COLO668 (cell line): ENCODE measurements around the gene SRM.
A peak's percentile ranks its signal among the peaks of the same experiment; 100 is the strongest.
"Not testable (repeated sequence)": the region's sequence is repeated elsewhere in the genome, so short reads cannot be mapped to it uniquely, and the experiment has no call there.

ENCODE experiments used
- DNase-seq: peaks from one replicate; lab custom pipeline; 2025; ENCODE audit not compliant: unreplicated experiment; lab: John Stamatoyannopoulos, UW

Gene SRM

DNA sequence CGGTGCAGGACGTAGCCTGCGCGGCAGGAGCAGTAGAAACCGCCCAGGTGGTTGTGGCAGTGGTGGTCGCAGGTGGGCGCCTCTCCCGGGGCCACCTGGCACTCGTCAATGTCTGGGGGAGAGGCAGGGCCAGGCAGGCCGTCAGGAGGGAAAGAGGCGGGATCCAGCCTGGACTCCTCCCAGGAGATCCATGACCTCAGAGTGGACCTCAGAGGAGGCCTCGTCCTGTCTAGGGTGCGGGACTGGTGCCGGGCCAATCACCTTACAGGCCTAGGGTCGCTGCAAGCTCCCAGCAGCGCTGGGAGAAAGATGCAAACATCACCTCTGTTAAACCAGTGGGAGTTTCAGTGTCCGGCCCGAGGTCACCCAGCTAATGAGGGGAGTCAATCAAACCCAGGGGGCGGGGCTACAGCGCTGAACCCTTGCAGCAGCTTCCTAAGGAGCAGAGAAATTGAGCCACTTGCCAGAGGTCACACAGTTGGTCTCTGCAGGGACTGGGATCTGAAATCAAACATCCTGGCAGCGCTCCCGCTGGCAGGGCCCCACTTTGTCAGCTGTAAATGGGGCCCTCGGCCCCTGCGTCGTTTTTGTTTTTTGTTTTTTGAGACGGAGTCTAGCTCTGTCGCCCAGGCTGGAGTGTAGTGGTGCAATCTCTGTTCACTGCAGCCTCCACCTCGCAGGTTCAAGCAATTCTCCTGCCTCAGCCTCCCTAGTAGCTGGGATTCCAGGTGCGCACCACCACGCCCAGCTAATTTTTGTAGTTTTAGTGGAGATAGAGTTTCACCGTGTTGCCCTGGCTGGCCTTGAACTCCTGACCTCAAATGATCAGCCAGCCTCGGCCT lies 14.2 kb downstream of the SRM start:
- DNase-seq = peak; percentile 59

DNA sequence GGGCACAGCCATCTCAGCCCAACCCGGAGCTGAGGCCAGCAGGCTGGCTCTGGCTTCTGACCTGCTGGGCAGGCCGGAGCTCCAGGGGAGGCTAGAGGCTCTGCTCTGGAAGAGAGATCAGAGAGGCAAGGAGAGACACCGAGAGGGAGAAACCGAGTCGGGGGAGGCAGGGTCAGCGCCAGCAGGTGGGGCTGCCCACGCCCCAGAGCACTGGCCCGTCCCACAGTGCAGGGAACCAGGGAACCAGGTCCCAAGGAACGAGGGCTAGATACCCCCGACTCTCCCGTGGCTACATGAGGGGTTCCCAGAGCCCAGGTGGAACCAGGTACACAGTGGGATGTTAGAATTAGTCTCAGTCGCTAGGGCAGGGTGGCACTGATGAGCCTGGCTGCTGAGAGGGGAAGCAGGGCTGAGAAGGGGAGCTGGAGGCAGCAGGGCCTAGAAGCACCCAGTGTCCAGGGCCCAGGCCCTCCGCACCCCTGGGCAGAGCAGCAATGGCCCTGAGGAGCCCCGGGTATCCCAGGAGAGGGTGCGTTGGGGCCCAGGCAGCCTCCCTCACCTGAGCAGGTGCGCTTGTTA lies 14.9 kb downstream of the SRM start:
- DNase-seq = no peak

DNA sequence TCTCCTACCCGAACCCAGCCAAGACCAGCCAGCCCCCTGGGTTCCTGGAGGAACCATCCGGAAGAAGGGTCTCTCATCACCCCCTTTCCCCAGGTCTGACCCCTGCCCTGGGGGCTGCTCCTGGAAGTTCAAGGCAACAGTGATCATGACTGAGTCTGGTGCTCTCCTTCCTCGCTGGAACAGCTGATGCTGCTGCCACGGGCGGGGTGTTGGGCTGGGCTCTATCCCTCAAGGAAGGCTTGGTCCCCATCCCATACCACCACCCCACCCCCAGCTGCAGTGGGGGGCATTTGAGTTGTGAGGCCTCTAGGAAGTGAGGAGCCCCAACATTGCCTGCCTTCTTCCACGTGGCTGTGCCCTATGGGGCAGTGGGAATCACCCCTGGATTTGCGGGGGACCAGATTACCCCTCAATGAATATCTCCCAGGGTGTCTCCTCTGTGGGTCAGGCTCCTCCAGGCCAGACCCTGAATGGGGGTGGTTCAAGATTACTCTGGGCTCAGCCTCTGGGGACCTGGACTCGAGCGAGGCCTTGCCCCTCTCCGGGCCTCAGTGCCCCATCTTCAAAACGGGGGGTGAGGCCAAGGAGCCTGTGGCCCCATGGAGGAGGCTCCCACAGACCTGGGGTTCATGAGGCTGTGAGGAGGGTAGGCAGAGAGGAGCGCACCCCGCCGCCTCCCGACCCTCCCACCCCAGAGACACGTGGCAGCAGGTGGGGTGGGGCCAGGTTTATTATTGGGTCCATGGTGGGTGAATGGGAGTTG lies 15.6 kb downstream of the SRM start:
- no peak for DNase-seq

DNA sequence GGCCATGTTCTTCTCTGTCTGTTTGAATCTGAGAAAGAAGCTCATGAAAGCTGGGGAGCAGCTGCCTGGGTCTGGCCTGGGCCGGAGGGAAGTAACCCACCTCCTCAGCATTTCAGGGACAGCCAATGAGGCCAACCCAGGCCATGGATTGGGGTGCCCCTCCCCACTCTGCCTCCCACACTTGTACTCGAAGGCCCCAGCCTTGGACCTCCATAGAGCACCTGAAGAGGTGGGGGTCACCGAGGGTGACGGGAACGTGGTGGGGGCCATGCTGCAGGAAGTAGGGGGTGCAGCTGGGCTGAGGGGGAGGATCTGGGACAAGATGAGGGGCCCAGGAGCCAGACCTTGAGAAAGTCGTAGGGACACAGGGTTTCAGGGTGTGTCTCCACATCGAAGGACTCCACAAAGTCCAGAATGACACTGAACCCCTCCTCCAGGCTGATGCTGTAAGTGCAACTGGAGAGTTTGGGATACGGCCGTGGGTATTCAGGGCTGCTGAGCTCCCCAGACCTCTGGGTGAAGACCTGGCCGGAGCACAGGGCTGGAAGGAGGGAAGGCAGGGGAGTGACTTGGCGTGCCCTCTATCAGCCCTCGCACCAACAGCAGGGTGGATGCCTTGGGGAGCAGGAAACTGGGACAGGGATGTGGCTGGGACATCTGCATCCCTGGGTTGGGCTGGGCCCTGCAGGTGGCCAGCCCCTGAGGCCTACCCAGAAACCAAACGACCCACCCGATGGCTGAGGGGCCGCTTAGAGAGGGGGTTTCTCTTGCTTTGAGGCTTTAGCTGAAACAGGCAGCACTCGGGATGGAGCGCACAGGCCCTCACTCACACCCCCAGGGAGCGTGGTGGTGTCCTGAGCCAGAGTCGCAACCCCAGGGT lies 16.6 kb downstream of the SRM start:
- DNase-seq = no peak

DNA sequence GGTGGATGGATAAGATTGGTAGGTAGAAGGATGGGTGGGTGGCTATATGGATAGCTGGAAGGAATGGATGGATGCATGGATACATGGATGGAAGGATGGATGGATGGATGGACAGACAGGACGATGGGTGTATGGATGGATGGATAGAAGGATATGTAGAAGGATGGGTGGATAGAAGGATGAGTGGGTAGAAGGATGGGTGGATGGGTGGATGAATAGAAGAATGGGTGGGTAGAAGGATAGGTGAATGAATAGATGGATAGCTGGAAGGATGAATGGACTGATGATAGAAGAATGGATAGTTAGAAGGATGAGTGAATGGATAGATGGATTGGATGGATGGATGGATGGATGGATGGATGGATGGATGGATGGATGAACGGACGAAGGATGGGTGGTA lies 17.8 kb downstream of the SRM start:
- DNase-seq = no peak

DNA sequence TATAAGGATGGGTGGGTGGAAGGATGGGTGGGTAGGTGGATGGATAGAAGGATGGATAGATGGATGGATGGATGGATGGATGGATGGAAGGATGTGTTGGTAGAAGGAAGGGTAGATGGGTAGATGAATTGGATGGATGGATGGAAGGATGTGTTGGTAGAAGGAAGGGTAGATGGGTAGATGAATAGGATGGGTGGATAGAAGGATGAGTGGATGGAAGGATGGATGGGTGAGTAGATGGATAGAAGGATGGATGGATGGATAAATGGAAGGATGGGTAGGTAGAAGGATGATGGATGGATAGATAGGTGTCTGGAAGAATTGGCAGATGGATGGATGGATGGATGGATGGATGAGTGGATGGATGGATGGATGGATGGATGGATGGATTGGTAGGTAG lies 18.8 kb downstream of the SRM start:
- no peak for DNase-seq

DNA sequence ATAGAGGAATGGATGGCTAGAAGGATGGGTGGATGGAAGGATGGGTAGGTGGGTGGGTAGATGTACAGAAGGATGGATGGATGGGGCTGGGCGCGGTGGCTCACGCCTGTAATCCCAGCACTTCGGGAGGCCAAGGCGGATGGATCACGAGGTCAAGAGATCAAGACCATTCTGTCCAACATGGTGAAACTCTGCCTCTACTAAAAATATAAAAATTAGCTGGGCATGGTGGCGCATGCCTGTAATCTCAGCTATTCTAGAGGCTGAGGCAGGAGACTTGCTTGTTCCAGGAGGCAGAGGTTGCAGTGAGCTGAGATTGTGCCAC lies 19.8 kb downstream of the SRM start:
- not testable (repeated sequence) for DNase-seq

DNA sequence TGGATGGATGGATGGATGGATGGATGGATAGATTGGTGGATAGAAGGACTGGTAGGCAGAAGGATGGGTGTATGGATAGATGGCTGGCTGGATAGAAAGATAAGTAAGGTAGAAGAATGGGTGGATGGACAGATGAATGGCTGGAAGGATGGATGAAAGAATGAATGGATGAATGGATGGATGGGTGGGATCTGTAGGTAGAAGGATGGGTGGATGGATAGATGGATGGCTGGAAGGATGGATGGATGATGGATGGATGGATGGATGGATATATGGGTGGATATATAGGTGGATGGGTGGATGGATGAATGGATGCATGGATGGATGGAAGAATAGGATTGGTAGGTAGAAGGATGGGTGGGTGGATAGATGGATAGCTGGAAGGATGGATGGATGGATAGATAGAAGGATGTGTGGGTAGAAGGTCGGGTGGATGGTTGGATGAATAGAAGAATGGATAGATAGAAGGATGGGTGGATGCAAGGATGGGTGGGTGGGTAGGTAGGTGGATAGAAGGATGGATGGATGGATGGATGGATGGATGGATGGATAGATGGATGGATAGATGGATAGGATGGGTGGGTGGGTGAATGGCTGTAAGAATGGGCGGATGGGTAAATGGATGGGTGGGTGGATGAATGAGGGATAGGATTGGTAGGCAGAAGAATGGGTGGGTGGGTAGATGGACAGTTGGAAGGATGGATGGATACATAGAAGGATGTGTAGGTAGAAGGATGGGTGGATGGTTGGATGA lies 20.3 kb downstream of the SRM start:
- no peak for DNase-seq

DNA sequence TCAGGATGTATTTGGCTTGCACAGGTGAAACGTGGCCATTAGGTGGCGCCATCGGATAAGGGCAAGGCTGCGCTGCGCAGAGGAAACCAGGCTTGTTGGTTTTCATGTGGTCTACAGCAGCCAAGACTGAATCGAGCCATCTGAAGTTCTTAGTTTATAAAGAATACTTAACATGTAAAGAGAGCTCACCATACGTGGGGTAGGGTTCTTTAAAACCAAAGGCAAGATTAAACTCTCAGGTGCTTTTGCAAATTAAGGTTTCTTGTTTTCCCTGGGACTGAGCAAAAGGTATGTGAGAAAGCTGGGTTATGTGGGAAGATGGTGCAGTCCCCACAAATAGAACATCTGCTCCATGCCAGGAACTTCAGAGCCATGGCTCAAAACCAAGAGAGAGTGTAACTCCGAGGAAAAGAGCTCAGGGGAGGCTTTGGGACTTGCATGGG lies 22.1 kb downstream of the SRM start:
- DNase-seq = peak; percentile 94

DNA sequence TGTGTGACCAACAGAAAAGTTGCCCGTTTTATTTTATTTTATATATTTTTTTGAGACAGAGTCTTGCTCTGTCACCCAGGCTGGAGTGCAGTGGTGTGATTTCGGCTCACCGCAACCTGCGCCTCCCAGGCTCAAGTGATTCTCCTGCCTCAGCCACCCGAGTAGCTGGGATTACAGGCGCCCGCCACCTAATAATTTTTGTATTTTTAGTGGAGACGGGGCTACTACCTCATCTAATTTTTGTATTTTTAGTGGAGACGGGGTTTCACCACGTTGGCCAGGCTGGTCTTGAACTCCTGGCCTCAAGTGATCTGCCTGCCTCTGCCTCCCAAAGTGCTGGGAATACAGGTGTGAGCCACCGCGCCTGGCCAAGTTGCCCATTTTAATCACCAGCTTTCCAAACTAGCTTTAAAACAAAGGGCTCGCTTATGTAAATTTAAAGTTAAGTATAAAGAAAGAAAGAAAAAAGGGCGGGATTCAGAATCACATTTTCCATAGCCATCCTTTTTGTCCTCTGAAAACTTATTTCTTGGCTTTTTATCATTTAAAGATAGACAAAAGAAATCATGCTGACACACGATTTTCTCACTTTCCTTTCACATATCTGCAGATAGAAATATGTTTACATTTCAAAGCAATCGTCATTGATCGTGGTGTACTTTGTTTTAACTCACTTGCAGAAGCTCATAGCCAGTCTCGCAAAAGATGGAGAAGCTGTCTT lies 22.6 kb downstream of the SRM start:
- not testable (repeated sequence) for DNase-seq

DNA sequence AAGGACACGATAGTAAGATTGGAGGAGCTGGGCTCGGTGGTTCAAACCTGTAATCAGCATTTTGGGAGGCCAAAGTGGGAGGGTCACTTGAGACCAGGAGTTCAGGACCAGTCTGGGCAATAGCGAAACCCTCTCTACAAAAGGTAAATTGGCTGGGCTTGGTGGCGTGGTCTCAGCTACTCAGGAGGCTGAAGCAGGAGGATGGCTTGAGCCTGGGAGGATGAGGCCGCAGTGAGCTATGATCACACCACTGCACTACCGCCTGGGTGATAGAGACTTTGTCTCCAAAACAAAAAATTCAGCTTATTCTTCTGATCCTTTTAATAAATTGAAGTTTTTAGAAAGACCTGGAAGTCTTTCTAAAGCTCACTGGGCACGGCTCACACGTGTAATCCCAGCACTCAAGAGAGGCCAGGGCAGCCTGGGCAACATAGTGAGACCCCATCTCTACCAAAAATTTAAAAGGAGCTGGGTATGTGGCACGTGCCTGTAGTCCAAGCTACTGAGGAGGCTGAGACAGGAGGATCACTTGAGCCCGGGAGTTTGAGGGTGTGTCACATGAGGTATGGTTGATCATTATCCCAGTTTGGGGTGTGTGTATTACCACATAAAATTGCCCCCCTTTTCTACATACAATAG lies 28.1 kb downstream of the SRM start:
- no peak for DNase-seq

DNA sequence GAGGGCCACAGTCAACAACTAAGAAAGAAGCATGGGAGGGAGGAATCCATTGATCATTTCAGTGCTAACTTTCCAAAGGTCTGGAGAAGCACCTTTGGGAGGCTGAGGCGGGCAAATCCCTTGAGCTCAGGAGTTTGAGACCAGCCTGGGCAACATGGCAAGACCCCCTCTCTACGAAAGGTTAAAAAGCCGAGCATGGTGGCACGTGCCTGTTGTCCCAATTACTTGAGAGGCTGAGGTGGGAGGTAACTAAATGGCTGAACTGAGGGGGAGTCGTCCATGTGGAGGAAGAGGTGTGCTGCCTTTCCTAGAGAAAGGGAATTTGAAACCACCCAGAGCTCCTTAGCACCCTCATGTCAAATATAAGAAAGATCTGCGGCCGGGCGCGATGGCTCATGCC lies 29.0 kb downstream of the SRM start:
- no peak for DNase-seq

DNA sequence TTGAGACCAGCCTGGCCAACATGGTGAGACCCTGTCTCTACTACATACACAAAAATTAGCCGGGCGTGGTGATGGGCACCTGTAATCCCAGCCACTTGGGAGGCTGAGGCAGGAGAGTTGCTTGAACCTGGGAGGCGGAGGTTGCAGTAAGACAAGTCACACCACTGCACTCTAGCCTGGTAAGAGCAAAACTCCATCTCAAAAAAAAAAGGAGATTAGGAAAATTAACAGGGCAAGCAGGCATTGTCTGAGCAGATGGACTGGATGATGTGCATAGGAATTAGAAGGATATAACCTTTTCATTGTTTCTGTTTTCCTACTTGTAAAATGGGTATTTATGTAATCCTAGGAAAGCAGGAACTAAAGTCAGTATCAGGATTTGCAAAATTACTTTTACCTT lies 31.8 kb downstream of the SRM start:
- DNase-seq = no peak

DNA sequence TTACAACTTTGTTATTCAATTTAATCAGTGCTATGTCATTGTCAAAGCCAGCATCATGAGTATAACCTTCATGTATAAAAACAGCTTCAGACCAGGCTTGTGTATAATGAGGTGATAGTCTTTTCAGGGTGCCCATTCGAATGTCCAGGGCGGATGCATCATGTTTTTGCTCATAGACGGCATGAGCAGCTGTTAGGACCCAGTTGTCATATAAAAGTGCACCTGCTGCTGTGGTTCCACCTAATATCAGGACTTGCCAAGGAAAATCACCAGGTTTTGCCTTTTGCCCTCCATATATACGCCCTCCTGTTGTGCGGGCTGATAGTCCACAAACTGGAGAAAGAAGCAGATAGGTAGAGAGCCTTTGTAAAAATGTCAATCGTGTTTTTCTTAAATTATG lies 32.5 kb downstream of the SRM start:
- no peak for DNase-seq

DNA sequence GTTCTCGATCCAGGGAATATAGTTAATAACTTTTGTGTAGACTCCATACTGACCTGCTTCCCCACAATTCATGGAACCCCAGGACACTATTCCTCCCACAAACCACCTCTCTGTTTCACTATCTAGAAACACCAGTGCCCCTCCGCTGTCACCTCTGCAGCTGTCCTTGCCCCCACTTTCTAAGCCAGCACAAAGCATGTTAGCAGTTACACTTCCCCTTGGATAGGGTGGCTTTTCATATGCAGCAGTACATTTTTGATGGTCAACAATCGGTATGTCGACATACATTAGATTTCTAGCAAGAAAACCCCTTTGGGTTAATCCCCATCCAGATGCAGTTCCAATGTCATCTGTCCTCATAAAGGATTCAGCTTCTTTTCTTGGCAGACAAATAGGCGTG lies 32.9 kb downstream of the SRM start:
- DNase-seq = no peak

DNA sequence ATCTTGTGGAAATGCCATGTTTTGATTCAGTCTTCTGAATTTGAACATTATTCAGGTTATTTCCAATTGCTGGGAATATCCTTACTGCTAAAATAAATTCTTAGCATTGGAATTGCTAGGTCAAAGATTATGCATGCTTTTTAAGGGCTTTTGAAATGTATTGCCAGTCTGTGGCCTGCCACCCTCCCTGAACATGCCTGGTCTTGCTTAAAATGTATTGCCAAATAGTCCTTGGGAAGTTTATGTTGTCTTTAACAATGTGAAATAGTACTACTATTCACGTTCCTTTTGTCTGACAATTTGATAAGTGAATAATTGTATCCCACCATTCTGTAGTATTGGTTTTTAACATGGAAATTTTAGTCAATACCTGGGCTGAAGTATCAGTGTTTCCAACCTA lies 33.8 kb downstream of the SRM start:
- no peak for DNase-seq

DNA sequence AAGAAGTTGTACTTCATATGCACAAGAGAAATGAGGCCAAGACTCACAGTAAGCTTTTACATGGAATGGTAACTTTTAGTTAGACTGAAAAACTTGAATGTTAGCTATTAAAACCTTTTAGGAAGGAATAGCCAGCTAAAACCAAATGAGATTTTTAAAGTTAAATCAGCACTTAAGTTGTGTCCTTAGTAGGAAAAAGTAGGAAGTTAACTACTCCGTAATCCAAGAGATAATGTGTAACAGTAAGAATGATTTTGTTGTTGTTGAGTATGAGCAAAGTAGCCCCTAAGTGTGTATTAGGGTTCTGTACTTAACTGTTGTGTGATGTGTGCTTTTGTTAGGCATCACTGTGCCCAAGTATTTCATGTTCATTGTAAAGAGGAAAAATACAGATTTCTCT lies 34.2 kb downstream of the SRM start:
- DNase-seq = no peak

DNA sequence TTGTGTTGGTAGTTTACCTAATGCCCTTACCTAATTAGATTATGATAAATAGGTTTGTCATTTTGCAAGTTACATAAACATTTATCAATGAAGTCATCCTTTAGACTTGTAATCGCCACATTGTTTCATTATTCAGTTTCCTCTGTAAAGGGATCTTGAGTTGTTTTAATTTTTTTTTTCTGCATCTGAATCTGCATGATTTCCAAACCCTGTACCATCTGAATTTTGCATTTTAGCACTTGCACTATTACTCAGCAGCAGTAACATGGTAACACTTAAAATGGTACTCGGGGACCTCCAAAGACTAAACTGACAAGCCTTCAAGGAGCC lies 35.0 kb downstream of the SRM start:
- DNase-seq = no peak

DNA sequence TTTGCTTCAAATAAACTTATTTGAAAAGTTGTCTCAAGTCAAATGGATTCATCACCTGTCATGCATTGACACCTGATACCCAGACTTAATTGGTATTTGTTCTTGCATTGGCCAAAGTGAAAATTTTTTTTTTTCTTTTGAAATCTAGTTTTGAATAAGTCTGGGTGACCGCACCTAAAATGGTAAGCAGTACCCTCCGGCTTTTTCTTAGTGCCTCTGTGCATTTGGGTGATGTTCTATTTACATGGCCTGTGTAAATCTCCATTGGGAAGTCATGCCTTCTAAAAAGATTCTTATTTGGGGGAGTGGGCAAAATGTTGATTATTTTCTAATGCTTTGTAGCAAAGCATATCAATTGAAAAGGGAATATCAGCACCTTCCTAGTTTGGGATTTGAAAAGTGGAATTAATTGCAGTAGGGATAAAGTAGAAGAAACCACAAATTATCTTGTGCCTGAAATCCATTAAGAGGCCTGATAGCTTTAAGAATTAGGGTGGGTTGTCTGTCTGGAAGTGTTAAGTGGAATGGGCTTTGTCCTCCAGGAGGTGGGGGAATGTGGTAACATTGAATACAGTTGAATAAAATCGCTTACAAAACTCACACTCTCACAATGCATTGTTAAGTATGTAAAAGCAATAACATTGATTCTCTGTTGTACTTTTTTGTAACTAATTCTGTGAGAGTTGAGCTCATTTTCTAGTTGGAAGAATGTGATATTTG lies 35.5 kb downstream of the SRM start:
- DNase-seq = no peak
